MM.1S (cell line): Measurements from ENCODE around the gene PTRH1.

Experiments used
- DNase-seq: peaks from one replicate; pipeline ENCODE4 v3.0.0-alpha.2; 2015
- H2AFZ ChIP-seq: fragments of 300-600 bp; sonication (generic); 2 replicates; pipeline ENCODE4 v1.6.0; 2016; ENCODE audit warnings: antibody characterized with exemption, low read length
- H3F3A ChIP-seq: fragments of 300-600 bp; sonication (generic); 2 replicates; pipeline ENCODE4 v1.6.1; 2016; ENCODE audit warnings: mild to moderate bottlenecking, antibody characterized with exemption, low read length, moderate library complexity, mixed read lengths; ENCODE audit not compliant: insufficient read depth
- H3K27ac ChIP-seq: fragments of 300-600 bp; sonication (generic); 2 replicates; pipeline ENCODE4 v1.5.1; 2016; ENCODE audit warnings: mild to moderate bottlenecking, low read length
- H3K27me3 ChIP-seq: fragments of 300-600 bp; sonication (generic); replicated peaks from 2 replicates; pipeline ENCODE4 v1.6.0; 2016; ENCODE audit warnings: low read length; ENCODE audit not compliant: insufficient read depth
- H3K36me3 ChIP-seq: fragments of 300-600 bp; sonication (generic); replicated peaks from 2 replicates; pipeline ENCODE4 v1.6.1; 2016; ENCODE audit warnings: mild to moderate bottlenecking, low read length, mixed read lengths; ENCODE audit not compliant: insufficient read depth
- H3K4me1 ChIP-seq: fragments of 300-600 bp; sonication (generic); 2 replicates; pipeline ENCODE4 v1.6.1; 2016; ENCODE audit warnings: low read length, mixed read lengths
- H3K4me2 ChIP-seq: fragments of 300-600 bp; sonication (generic); 2 replicates; pipeline ENCODE4 v1.6.0; 2016; ENCODE audit warnings: low read depth, low read length
- H3K4me3 ChIP-seq: fragments of 300-600 bp; sonication (generic); 2 replicates; pipeline ENCODE4 v1.5.1; 2016; ENCODE audit warnings: low read length, mixed read lengths
- H3K79me2 ChIP-seq: fragments of 300-600 bp; sonication (generic); 2 replicates; pipeline ENCODE4 v1.6.1; 2016; ENCODE audit warnings: mixed run types, low read length, mixed read lengths
- H3K9ac ChIP-seq: fragments of 300-600 bp; sonication (generic); 2 replicates; pipeline ENCODE4 v1.6.1; 2016; ENCODE audit warnings: low read length, mixed read lengths
- H3K9me2 ChIP-seq: fragments of 300-600 bp; sonication (generic); replicated peaks from 2 replicates; pipeline ENCODE4 v1.6.1; 2016; ENCODE audit warnings: mild to moderate bottlenecking, low read length, mixed read lengths; ENCODE audit not compliant: insufficient read depth
- H3K9me3 ChIP-seq: fragments of 300-600 bp; sonication (generic); replicated peaks from 2 replicates; pipeline ENCODE4 v1.6.1; 2016; ENCODE audit warnings: mild to moderate bottlenecking, low read length, mixed read lengths; ENCODE audit not compliant: insufficient read depth
- H4K20me1 ChIP-seq: fragments of 300-600 bp; sonication (generic); 2 replicates; pipeline ENCODE4 v1.6.1; 2016; ENCODE audit warnings: mild to moderate bottlenecking, low read length, moderate library complexity, mixed read lengths; ENCODE audit not compliant: insufficient read depth
- EZH2 ChIP-seq: fragments of 300-600 bp; sonication (generic); optimal IDR thresholded peaks from 2 replicates; pipeline ENCODE3; 2017; ENCODE audit warnings: low read depth, mild to moderate bottlenecking, antibody characterized with exemption, low read length, mixed read lengths
- EZH2phosphoT487 ChIP-seq: fragments of 300-600 bp; sonication (generic); IDR thresholded peaks from 2 replicates; pipeline ENCODE4 v1.6.1; 2018; ENCODE audit warnings: antibody characterized with exemption, low read length
- TF ChIP-seq, protein P1 (sequence below): fragments of 300-600 bp; sonication (generic); IDR thresholded peaks from 2 replicates; pipeline ENCODE4 v1.5.1; 2016; ENCODE audit warnings: antibody characterized with exemption, low read length, mixed read lengths

PTRH1 gene

DNA sequence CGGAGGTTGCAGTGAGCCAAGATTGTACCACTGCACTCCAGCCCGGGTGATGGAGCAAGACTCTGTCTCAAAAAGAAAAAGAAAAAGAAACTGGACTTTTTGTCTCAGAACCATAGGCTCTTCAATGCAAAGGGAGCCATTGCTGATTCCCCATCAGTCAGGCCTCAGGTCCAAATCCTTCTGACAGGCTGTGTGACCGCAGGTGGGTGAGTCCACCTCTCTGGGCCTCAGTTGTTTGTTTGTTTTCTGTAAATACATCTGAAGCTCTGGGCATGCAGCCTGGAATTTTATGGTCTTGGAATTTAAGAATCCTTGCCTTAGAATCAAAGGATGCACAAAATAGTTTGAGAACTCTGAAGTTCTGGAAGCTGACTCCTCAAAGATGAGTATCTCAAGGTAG is 40.8 kb upstream of the PTRH1 start:
- H3K27ac ChIP-seq = no peak overlapping the region
- H3K4me1 ChIP-seq = no peaks in the 10 kb centered on the region
- no peak for TF ChIP-seq EZH2
- TF ChIP-seq EZH2phosphoT487 = no peak
- TF ChIP-seq, protein P1, sequence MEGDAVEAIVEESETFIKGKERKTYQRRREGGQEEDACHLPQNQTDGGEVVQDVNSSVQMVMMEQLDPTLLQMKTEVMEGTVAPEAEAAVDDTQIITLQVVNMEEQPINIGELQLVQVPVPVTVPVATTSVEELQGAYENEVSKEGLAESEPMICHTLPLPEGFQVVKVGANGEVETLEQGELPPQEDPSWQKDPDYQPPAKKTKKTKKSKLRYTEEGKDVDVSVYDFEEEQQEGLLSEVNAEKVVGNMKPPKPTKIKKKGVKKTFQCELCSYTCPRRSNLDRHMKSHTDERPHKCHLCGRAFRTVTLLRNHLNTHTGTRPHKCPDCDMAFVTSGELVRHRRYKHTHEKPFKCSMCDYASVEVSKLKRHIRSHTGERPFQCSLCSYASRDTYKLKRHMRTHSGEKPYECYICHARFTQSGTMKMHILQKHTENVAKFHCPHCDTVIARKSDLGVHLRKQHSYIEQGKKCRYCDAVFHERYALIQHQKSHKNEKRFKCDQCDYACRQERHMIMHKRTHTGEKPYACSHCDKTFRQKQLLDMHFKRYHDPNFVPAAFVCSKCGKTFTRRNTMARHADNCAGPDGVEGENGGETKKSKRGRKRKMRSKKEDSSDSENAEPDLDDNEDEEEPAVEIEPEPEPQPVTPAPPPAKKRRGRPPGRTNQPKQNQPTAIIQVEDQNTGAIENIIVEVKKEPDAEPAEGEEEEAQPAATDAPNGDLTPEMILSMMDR = no peak
- H3K9me2 ChIP-seq = no peaks in the 10 kb centered on the region
- H3K27me3 ChIP-seq = no peaks in the 10 kb centered on the region
- H3K9ac ChIP-seq = no peak overlapping the region
- H3K4me2 ChIP-seq = no peak overlapping the region
- no peaks in the 10 kb centered on the region for H3F3A ChIP-seq
- H3K36me3 ChIP-seq = no peaks in the 10 kb centered on the region
- no peaks in the 10 kb centered on the region for H3K79me2 ChIP-seq
- no peaks in the 10 kb centered on the region for H4K20me1 ChIP-seq
- no peak overlapping the region for H3K4me3 ChIP-seq
- H3K9me3 ChIP-seq = no peaks in the 10 kb centered on the region
- no peak for DNase-seq
- no peak overlapping the region for H2AFZ ChIP-seq

DNA sequence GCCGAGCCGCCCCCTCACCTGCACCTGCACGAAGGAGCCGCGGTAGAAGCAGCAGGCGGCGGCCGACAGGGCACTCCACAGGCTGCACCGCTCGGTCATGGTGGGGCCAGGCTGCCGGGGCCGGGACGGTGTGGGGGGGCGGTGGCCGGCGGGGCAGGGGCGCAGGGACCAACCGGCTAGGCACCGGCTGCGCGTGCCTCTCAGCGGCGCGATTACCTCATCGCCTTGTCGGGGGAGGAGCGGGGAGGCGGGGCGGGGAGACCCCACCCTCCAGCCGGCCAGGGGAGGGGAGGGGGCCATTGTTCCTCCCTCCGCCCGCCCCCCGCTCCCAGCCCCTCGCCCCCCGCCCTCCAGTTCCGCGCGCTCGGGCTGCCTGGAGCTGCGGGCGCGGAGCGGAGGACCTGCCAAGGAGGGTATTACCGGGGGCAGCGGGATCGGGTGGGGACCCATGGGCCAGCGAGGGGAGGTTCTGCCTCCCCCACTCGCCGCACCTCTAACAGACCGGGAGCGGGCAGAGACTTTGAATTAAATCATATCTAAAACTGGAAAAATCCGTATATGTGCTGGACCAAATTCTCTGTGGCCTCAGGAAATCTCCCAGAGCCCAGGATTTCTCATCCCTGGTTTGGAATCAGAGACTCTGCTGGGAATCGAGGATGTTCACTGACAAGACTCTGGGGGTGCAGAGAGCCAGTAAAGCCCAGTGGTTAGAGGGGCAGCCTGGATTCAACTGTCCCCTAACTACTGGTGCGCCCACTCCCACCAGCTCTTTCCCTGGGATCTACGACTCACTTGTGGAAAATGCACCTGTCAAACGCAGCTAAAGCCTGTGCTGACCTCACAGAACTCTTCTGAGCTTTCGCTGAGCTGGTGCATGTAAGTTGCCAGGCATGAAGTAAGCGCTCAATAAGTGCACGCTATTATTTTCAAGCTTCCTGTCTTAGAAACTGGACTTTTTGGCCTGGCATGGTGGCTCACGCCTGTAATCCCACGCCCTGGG is 39.9 kb upstream of the PTRH1 start:
- no peaks in the 10 kb centered on the region for H4K20me1 ChIP-seq
- H3K9me2 ChIP-seq = no peaks in the 10 kb centered on the region
- H2AFZ ChIP-seq = no peak overlapping the region
- H3K27ac ChIP-seq = no peak overlapping the region
- TF ChIP-seq, protein P1 = no peak
- no peak for TF ChIP-seq EZH2phosphoT487
- TF ChIP-seq EZH2 = no peak
- no peaks in the 10 kb centered on the region for H3K27me3 ChIP-seq
- no peaks in the 10 kb centered on the region for H3K9me3 ChIP-seq
- DNase-seq = no peak
- H3K36me3 ChIP-seq = no peaks in the 10 kb centered on the region
- no peak overlapping the region for H3K4me2 ChIP-seq
- no peaks in the 10 kb centered on the region for H3F3A ChIP-seq
- H3K4me1 ChIP-seq = no peaks in the 10 kb centered on the region
- no peaks in the 10 kb centered on the region for H3K79me2 ChIP-seq
- H3K4me3 ChIP-seq = no peak overlapping the region
- no peak overlapping the region for H3K9ac ChIP-seq

DNA sequence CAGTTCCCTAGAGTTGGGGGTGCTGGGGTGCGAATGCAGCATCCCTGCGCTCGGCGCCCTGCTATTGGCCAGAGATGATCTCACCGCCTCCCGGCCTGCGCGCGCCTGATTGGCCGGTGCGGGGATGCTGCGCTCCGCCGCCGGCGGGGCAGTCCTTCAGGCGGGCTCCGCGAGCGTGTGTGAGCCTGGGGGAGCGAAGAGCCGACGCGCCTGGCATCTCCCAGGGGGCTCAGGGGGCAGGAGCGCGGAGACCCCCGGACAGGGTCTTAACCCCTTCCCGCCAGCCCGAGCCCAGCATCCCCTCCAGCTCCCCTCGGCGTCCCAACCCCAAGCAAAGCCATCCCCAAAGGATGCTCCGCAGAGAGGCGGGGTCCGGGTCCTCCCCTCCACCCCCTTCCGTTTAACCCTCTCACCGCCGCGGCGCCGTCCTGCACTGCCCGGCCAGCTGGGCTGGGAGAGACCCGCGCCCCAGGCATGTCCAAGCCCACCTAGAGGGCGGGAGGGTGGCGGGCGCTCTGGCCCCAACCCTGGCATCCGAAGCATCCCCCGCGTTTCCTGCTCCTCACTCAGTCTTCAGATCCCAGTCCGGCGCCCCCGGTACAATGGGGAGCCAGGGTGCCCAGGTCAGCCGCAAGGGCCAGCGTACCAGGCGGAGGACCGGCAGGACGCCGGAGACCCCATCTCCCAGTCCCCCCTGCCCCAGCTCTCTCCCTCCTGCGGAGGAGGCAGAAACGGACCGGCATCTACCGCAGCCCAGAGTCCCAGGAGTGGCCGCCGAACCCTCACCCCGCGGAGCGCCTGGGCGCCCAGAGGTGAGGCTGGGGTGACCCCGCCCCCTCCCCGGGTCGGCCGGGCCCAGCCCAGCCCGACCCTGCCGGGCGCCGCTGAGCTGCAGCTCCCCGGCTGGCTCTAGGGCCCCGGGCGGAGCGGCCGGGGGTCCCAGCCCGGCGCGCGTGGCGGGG is 38.9 kb upstream of the PTRH1 start:
- no peak for DNase-seq

More for the DNA sequence above, 38.9 kb upstream of the PTRH1 start:
- no peaks in the 10 kb centered on the region for H3K4me1 ChIP-seq
- H3K9me2 ChIP-seq = no peaks in the 10 kb centered on the region
- H4K20me1 ChIP-seq = no peaks in the 10 kb centered on the region
- H3K9ac ChIP-seq = no peak overlapping the region
- H3K27me3 ChIP-seq = no peaks in the 10 kb centered on the region
- H3K36me3 ChIP-seq = no peaks in the 10 kb centered on the region
- no peaks in the 10 kb centered on the region for H3K79me2 ChIP-seq
- H3K4me2 ChIP-seq = no peak overlapping the region
- H3K4me3 ChIP-seq = no peak overlapping the region
- no peak overlapping the region for H2AFZ ChIP-seq
- H3K9me3 ChIP-seq = no peaks in the 10 kb centered on the region
- TF ChIP-seq, protein P1 = no peak
- TF ChIP-seq EZH2 (no peak), EZH2phosphoT487 (no peak)
- H3F3A ChIP-seq = no peaks in the 10 kb centered on the region
- no peak overlapping the region for H3K27ac ChIP-seq
